GM12873 (cell line): Measurements from ENCODE around the gene CAMSAP1.

Source experiments
- TF ChIP-seq, protein P1 (sequence below): IDR thresholded peaks from 2 replicates; pipeline ENCODE4 v1.5.1; 2012; ENCODE audit warnings: low read depth, mild to moderate bottlenecking, moderate library complexity, low read length, control low read depth; ENCODE audit not compliant: insufficient read depth; ENCODE audit errors: missing control alignments

CAMSAP1 gene

DNA sequence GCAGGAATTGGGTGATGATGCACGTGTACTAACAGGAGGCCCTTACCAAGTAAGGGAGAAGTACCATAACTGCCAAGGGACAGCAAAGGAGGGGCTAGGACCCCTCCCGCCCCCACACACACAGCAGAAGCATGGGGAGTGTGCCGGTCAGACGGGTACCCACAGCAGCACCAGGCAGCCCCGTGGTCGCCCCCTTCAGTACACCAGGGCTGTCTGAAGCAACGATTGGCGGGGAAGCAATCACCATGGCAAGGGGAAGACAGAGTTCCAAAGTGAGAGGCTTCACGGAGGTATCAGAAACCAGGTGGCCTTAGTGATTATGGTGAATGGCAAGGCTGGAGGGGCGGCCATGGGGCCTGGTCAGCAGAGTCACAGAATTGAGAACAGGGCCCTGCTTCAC is 72.2 kb downstream of the CAMSAP1 start:
- TF ChIP-seq, protein P1, sequence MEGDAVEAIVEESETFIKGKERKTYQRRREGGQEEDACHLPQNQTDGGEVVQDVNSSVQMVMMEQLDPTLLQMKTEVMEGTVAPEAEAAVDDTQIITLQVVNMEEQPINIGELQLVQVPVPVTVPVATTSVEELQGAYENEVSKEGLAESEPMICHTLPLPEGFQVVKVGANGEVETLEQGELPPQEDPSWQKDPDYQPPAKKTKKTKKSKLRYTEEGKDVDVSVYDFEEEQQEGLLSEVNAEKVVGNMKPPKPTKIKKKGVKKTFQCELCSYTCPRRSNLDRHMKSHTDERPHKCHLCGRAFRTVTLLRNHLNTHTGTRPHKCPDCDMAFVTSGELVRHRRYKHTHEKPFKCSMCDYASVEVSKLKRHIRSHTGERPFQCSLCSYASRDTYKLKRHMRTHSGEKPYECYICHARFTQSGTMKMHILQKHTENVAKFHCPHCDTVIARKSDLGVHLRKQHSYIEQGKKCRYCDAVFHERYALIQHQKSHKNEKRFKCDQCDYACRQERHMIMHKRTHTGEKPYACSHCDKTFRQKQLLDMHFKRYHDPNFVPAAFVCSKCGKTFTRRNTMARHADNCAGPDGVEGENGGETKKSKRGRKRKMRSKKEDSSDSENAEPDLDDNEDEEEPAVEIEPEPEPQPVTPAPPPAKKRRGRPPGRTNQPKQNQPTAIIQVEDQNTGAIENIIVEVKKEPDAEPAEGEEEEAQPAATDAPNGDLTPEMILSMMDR = no peak

GRCh38 chr9:135833864-135834263 is 73.5 kb downstream of the CAMSAP1 start:
- TF ChIP-seq, protein P1 = no peak

GRCh38 chr9:135830496-135830895 is 76.8 kb downstream of the CAMSAP1 start:
- TF ChIP-seq, protein P1 = no peak

DNA sequence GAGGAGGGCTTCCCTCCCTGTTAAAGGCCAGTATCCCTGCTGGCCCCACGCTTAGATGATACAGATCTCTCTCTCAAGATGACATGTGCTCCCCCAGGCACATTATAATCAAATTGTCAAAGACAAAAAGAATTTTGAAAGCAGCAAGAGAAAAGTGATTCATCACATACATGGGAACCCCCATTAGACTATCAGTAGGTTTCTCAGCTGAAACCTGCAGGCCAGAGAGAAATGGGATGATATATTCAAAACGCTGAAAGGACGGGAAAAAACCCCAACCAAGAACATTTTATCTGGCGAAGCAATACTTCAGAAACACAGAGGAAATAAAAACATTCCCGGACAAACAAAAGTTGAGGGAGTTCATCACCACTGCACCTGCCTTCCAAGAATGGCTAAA is 78.7 kb downstream of the CAMSAP1 start:
- TF ChIP-seq, protein P1 = no peak

DNA sequence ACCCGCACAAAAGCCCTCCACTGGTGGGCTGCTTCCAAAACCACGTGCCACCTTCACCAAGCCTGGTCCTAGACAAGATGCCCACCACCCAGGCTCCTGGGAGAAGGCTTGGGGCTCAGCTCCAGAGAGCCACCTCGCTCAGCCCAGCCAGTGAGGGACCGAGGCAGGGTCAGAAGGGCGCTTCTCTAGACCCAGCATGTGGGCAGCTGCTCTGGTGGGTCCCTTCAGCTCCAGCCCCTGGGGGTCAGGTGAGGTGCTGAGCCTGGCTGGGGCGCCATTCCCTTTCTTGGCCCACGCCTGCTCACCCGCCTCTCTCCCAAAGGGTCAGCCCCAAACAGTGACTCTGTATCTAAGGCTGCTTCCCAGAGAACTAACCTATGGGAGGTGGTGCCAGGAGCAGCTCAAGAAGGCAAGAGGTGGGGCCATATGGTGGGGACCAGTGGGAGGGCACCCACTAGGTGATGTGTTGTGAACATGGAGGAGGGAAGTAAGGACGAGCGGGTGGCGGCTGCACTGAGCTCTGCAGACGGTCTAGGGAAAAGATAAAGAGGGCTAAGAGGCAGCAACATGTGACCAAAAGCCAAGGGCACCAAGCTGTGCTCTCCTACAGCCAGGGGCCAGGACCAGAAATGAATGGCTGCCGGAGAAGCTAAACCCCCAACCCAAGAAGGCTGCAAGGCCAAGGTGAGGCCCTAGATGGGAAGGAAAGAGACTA is 79.3 kb downstream of the CAMSAP1 start:
- TF ChIP-seq, protein P1 = no peak

- TF ChIP-seq, protein P1 = no peak
Observed at GRCh38 chr9:135827301-135827700, 80.0 kb downstream of the CAMSAP1 start.

DNA sequence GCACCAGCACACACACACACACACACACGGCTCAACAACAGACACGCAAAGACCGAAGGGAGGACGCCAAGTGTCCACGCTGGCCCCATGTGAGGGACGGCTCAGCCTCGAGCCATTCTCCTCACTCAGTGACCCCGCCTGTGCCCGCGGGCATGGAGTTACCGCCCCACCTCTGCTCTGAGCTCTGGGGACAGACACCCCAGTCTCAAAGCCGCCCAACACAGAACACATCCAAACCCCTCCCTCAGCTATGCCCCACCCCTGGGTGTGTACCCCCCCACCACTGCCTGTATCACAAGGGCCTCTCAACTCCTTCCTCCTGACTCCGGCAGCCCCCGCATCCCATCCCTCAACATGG is 81.2 kb downstream of the CAMSAP1 start:
- TF ChIP-seq, protein P1 = no peak
